HCT116 (cell line): ENCODE measurements around the gene ORC4.

Source experiments
- CEBPB ChIP-seq: IDR thresholded peaks from 2 replicates; pipeline ENCODE4 v1.6.1; 2012; ENCODE audit warnings: low read depth
- EZH2 ChIP-seq: fragments of 200-600 bp; sonication (generic); IDR thresholded peaks from 2 replicates; pipeline ENCODE4 v1.6.1; 2017; ENCODE audit warnings: antibody characterized with exemption, mixed run types
- EZH2phosphoT487 ChIP-seq: fragments of 200-600 bp; IDR thresholded peaks from 2 replicates; pipeline ENCODE4 v1.6.1; 2018; ENCODE audit warnings: antibody characterized with exemption, borderline replicate concordance
- POLR2A ChIP-seq: IDR thresholded peaks from 2 replicates; pipeline ENCODE4 v1.7.0; 2011; ENCODE audit warnings: borderline replicate concordance; ENCODE audit not compliant: insufficient read depth, insufficient read length; ENCODE audit errors: extremely low read depth
- POLR2AphosphoS5 ChIP-seq: IDR thresholded peaks from 2 replicates; pipeline ENCODE4 v1.6.1; 2011; ENCODE audit warnings: mild to moderate bottlenecking, low read depth, low read length, moderate library complexity
- SP1 ChIP-seq: IDR thresholded peaks from 2 replicates; pipeline ENCODE4 v1.6.1; 2012; ENCODE audit warnings: low read depth
- TCF7L2 ChIP-seq: IDR thresholded peaks from 2 replicates; pipeline ENCODE4 v1.7.0; 2011; ENCODE audit warnings: borderline replicate concordance, inconsistent platforms; ENCODE audit not compliant: insufficient read depth, insufficient read length; ENCODE audit errors: extremely low read depth
- YY1 ChIP-seq: IDR thresholded peaks from 2 replicates; pipeline ENCODE4 v1.6.1; 2011; ENCODE audit warnings: low read length, low read depth, moderate library complexity, mild to moderate bottlenecking; ENCODE audit not compliant: insufficient replicate concordance; ENCODE audit errors: extremely low read depth
- ZFX ChIP-seq: fragments of 450-650 bp; IDR thresholded peaks from 2 replicates; pipeline ENCODE4 v1.6.1; 2017
- TF ChIP-seq, protein P1 (sequence below), 3 experiments: fragments of 200-600 bp in 1 of 3; sonication (generic) in 1 of 3; IDR thresholded peaks in 2 of 3; conservative IDR thresholded peaks in 1 of 3; 2 replicates each; pipeline ENCODE4 v1.5.1; 2012 to 2017; ENCODE audit warnings: low read depth in 2 of 3, low read length in 2 of 3, antibody characterized with exemption in 1 of 3, borderline replicate concordance in 1 of 3, control low read depth in 1 of 3, mild to moderate bottlenecking in 1 of 3, mixed read lengths in 1 of 3, mixed run types in 1 of 3, moderate library complexity in 1 of 3; ENCODE audit not compliant: insufficient read depth in 1 of 3
- TF ChIP-seq, protein P2 (sequence below): IDR thresholded peaks from 2 replicates; pipeline ENCODE4 v1.6.1; 2011; ENCODE audit warnings: mild to moderate bottlenecking, low read length, moderate library complexity; ENCODE audit not compliant: insufficient replicate concordance; ENCODE audit errors: extremely low read depth
- TF ChIP-seq, protein P3 (sequence below): IDR thresholded peaks from 2 replicates; pipeline ENCODE4 v1.6.1; 2012; ENCODE audit warnings: low read depth

DNA sequence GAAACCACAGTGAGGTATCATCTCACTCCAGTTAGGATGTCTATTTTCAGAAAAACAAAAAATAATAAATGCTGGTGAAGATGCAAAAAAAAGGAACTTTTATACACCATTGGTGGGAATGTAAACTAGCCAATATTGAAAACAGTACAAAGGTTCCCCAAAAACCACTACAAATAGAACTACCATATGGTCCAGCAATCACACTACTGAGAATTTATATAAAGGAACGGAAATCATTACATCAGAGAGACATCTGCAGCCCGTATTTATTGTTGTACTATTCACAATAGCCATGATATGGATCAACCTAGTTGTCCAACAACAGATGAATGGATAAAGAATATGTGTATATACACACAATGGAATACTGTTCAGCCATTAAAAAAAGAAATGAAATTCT lies 52.0 kb downstream of the ORC4 start:
- TF ChIP-seq, protein P1, sequence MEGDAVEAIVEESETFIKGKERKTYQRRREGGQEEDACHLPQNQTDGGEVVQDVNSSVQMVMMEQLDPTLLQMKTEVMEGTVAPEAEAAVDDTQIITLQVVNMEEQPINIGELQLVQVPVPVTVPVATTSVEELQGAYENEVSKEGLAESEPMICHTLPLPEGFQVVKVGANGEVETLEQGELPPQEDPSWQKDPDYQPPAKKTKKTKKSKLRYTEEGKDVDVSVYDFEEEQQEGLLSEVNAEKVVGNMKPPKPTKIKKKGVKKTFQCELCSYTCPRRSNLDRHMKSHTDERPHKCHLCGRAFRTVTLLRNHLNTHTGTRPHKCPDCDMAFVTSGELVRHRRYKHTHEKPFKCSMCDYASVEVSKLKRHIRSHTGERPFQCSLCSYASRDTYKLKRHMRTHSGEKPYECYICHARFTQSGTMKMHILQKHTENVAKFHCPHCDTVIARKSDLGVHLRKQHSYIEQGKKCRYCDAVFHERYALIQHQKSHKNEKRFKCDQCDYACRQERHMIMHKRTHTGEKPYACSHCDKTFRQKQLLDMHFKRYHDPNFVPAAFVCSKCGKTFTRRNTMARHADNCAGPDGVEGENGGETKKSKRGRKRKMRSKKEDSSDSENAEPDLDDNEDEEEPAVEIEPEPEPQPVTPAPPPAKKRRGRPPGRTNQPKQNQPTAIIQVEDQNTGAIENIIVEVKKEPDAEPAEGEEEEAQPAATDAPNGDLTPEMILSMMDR (IDR thresholded peaks at IDR 0.05 in 2 of 3, conservative IDR thresholded peaks at IDR 0.05 in 1 of 3; ENCODE audit: borderline replicate concordance in 1 of 3, insufficient read depth in 1 of 3, low read depth in 2 of 3, low read length in 2 of 3): no peak
- no peak for TF ChIP-seq EZH2
- TF ChIP-seq EZH2phosphoT487: no peak
- TF ChIP-seq CEBPB: no peak
- no peak for TF ChIP-seq SP1
- TF ChIP-seq, protein P2, sequence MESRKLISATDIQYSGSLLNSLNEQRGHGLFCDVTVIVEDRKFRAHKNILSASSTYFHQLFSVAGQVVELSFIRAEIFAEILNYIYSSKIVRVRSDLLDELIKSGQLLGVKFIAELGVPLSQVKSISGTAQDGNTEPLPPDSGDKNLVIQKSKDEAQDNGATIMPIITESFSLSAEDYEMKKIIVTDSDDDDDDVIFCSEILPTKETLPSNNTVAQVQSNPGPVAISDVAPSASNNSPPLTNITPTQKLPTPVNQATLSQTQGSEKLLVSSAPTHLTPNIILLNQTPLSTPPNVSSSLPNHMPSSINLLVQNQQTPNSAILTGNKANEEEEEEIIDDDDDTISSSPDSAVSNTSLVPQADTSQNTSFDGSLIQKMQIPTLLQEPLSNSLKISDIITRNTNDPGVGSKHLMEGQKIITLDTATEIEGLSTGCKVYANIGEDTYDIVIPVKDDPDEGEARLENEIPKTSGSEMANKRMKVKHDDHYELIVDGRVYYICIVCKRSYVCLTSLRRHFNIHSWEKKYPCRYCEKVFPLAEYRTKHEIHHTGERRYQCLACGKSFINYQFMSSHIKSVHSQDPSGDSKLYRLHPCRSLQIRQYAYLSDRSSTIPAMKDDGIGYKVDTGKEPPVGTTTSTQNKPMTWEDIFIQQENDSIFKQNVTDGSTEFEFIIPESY: no peak
- TF ChIP-seq TCF7L2: no peak
- no peak for TF ChIP-seq POLR2AphosphoS5
- no peak for TF ChIP-seq POLR2A
- TF ChIP-seq, protein P3, sequence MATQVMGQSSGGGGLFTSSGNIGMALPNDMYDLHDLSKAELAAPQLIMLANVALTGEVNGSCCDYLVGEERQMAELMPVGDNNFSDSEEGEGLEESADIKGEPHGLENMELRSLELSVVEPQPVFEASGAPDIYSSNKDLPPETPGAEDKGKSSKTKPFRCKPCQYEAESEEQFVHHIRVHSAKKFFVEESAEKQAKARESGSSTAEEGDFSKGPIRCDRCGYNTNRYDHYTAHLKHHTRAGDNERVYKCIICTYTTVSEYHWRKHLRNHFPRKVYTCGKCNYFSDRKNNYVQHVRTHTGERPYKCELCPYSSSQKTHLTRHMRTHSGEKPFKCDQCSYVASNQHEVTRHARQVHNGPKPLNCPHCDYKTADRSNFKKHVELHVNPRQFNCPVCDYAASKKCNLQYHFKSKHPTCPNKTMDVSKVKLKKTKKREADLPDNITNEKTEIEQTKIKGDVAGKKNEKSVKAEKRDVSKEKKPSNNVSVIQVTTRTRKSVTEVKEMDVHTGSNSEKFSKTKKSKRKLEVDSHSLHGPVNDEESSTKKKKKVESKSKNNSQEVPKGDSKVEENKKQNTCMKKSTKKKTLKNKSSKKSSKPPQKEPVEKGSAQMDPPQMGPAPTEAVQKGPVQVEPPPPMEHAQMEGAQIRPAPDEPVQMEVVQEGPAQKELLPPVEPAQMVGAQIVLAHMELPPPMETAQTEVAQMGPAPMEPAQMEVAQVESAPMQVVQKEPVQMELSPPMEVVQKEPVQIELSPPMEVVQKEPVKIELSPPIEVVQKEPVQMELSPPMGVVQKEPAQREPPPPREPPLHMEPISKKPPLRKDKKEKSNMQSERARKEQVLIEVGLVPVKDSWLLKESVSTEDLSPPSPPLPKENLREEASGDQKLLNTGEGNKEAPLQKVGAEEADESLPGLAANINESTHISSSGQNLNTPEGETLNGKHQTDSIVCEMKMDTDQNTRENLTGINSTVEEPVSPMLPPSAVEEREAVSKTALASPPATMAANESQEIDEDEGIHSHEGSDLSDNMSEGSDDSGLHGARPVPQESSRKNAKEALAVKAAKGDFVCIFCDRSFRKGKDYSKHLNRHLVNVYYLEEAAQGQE: no peak
- no peak for TF ChIP-seq YY1
- no peak for TF ChIP-seq ZFX
